Liver (tissue), 9 donors: ENCODE results near the gene TASOR2. TPM values are rescaled to one million over a fixed set of nuclear protein-coding genes. Genes with fewer than 3 reads are reported as not detected.
A peak's percentile ranks its signal among the peaks of the same experiment; 100 is the strongest.

Experiments used
- DNase-seq: peaks from one replicate; pipeline ENCODE4 v3.0.0-alpha.2; 2017; ENCODE audit warnings: low spot score
- H3K27ac ChIP-seq, 2 donors: one replicate each; pipeline ENCODE4 v1.7.0; 2013; ENCODE audit warnings: inconsistent platforms in 2 of 2, low read length in 2 of 2, control low read depth in 1 of 2, low read depth in 1 of 2, mild to moderate bottlenecking in 1 of 2
- H3K27me3 ChIP-seq, 4 donors: one replicate each; pipeline versions ENCODE4 v1.6.1 to v1.7.0; 2013; ENCODE audit warnings: low read length in 3 of 4, inconsistent platforms in 1 of 4, mild to moderate bottlenecking in 1 of 4, moderate library complexity in 1 of 4; ENCODE audit not compliant: control insufficient read depth in 4 of 4, insufficient read depth in 4 of 4
- H3K36me3 ChIP-seq, 4 donors: one replicate each; pipeline versions ENCODE4 v1.6.1 to v1.7.0; 2013; ENCODE audit warnings: low read length in 3 of 4, mild to moderate bottlenecking in 3 of 4, low read depth in 1 of 4, moderate library complexity in 1 of 4; ENCODE audit not compliant: control insufficient read depth in 4 of 4, insufficient read depth in 3 of 4
- H3K4me1 ChIP-seq, 4 donors: one replicate each; pipeline versions ENCODE4 v1.6.1 to v1.7.0; 2013; ENCODE audit warnings: low read length in 3 of 4, mild to moderate bottlenecking in 3 of 4, moderate library complexity in 1 of 4; ENCODE audit not compliant: control insufficient read depth in 4 of 4, insufficient read depth in 4 of 4
- H3K4me3 ChIP-seq, 3 donors: one replicate each; pipeline versions ENCODE4 v1.6.1 to v1.7.0; 2013; ENCODE audit warnings: low read length in 3 of 3, control low read depth in 1 of 3, low read depth in 1 of 3, mild to moderate bottlenecking in 1 of 3
- H3K9ac ChIP-seq, 2 donors: one replicate each; pipeline ENCODE4 v1.7.0; 2013; ENCODE audit warnings: low read length in 2 of 2, mild to moderate bottlenecking in 2 of 2, moderate library complexity in 2 of 2, control low read depth in 1 of 2, low read depth in 1 of 2
- H3K9me3 ChIP-seq, 4 donors: one replicate each; pipeline versions ENCODE4 v1.6.1 to v1.7.0; 2013; ENCODE audit warnings: low read length in 3 of 4; ENCODE audit not compliant: control insufficient read depth in 4 of 4
- ATF3 ChIP-seq: IDR thresholded peaks from 2 replicates; pipeline ENCODE4 v1.6.1; 2016; ENCODE audit warnings: antibody characterized with exemption
- CTCF ChIP-seq: fragments of 150-350 bp; IDR thresholded peaks from 2 replicates; pipeline ENCODE4 v1.5.1; 2017; ENCODE audit warnings: improper control_type of control experiment, low read depth, low read length; ENCODE audit not compliant: missing input control
- EGR1 ChIP-seq, 2 donors: IDR thresholded peaks; 2 replicates each; pipeline ENCODE4 v1.6.1; 2016 to 2018; ENCODE audit warnings: antibody characterized with exemption in 2 of 2, low read depth in 2 of 2
- GABPA ChIP-seq, 2 donors: IDR thresholded peaks in 1 of 2; conservative IDR thresholded peaks in 1 of 2; 2 replicates each; pipeline ENCODE4 v1.6.1; 2016; ENCODE audit warnings: antibody characterized with exemption in 2 of 2, mild to moderate bottlenecking in 1 of 2, moderate library complexity in 1 of 2
- JUND ChIP-seq, 2 donors: IDR thresholded peaks; 2 replicates each; pipeline ENCODE4 v1.6.1; 2016; ENCODE audit warnings: antibody characterized with exemption in 2 of 2
- NR2F2 ChIP-seq: IDR thresholded peaks from 2 replicates; pipeline ENCODE4 v1.6.1; 2016; ENCODE audit warnings: antibody characterized with exemption
- RAD21 ChIP-seq, 2 donors: IDR thresholded peaks; 2 replicates each; pipeline ENCODE4 v1.6.1; 2016; ENCODE audit warnings: antibody characterized with exemption in 2 of 2, mild to moderate bottlenecking in 2 of 2
- REST ChIP-seq: IDR thresholded peaks from 2 replicates; pipeline ENCODE4 v1.6.1; 2016; ENCODE audit warnings: antibody characterized with exemption, mild to moderate bottlenecking
- RXRA ChIP-seq, 2 donors: IDR thresholded peaks; 2 replicates each; pipeline ENCODE4 v1.6.1; 2017 to 2018; ENCODE audit warnings: antibody characterized with exemption in 2 of 2, mild to moderate bottlenecking in 1 of 2
- SP1 ChIP-seq: IDR thresholded peaks from 2 replicates; pipeline ENCODE4 v1.6.1; 2018; ENCODE audit warnings: antibody characterized with exemption, mild to moderate bottlenecking
- TAF1 ChIP-seq: conservative IDR thresholded peaks from 2 replicates; pipeline ENCODE4 v1.6.1; 2016; ENCODE audit warnings: antibody characterized with exemption, mild to moderate bottlenecking
- YY1 ChIP-seq: IDR thresholded peaks from 2 replicates; pipeline ENCODE4 v1.6.1; 2016; ENCODE audit warnings: antibody characterized with exemption, mild to moderate bottlenecking
- ZBTB33 ChIP-seq: IDR thresholded peaks from 2 replicates; pipeline ENCODE4 v1.6.1; 2016; ENCODE audit warnings: antibody characterized with exemption
- WGBS: extraction: QIAGEN DNeasy Blood & Tissue Kit; methylation state at CpG from one replicate; pipeline ENCODE4 v1.1.7; 2013; 5-methylcytosine and 5-hydroxymethylcytosine counted together
- polyA plus RNA-seq, 2 donors: library from polyadenylated mRNA; stranded (reverse) in 1 of 2; unstranded in 1 of 2; fragments of 200-250 nt in 1 of 2; fragments of >200 nt in 1 of 2; fragmentation: Nextera tagmentation in 1 of 2; extraction: Ambion mirVana in 1 of 2; gene quantifications; one replicate each; pipeline versions ENCODE4 v1.2.1 to v1.2.3, GENCODE V29; 2013 to 2015
- total RNA-seq, 2 donors: library from RNA; depleted of rRNA; stranded (reverse); fragments of >200 nt; gene quantifications; one replicate each; pipeline ENCODE4 v1.2.3, GENCODE V29; 2014
- donor health status: healthy.
- donor health status: healthy.
- donor health status: healthy.
- donor health status: healthy.
- donor health status: healthy.

The TASOR2 gene
- total and polyA plus RNA-seq, 4 donors: 7.6 to 40.3 (median 14.2) TPM

- Histone ChIP-seq H3K27me3 (no peaks in the 10 kb centered on the region), H3K4me3 (no peak overlapping the region), H3K9ac (no peak overlapping the region), H3K27ac (no peak overlapping the region), H3K9me3 (no peaks in the 10 kb centered on the region), H3K4me1 (peaks cover 3 to 20% (median 12%) of the 10 kb centered on the region in 4 donors), H3K36me3 (peaks cover 0 to 1% (median 0%) of the 10 kb centered on the region in 4 donors)
- no peak for DNase-seq
- 80% methylated on average over 3 of the region's 3 CpGs for WGBS
- TF ChIP-seq CTCF: no peak
- TF ChIP-seq GABPA (IDR thresholded peaks at IDR 0.05 in 1 of 2, conservative IDR thresholded peaks at IDR 0.05 in 1 of 2): no peak
- no peak for TF ChIP-seq RAD21 (IDR thresholded peaks at IDR 0.05)
- TF ChIP-seq RXRA (IDR thresholded peaks at IDR 0.05): no peak
- no peak for TF ChIP-seq JUND (IDR thresholded peaks at IDR 0.05)
- no peak for TF ChIP-seq NR2F2
- no peak for TF ChIP-seq ZBTB33
Observed at GRCh38 chr10:5683065-5683464, 1.6 kb upstream of the TASOR2 start.

GRCh38 chr10:5684971-5685763, 529 bp downstream of the TASOR2 start:
- TF ChIP-seq CTCF (peak; percentile 31), RXRA (IDR thresholded peaks at IDR 0.05) (no peak), YY1 (no peak), REST (no peak), EGR1 (IDR thresholded peaks at IDR 0.05; ENCODE audit: low read depth in 2 of 2) (no peak), TAF1 (no peak), RAD21 (IDR thresholded peaks at IDR 0.05) (peak; percentile 67 to 74), ZBTB33 (no peak), ATF3 (no peak), SP1 (no peak), NR2F2 (no peak)
- under 1% methylated on average over 77 of the region's 77 CpGs for WGBS
- H3K9me3 ChIP-seq: no peaks in the 10 kb centered on the region
- H3K27me3 ChIP-seq: no peaks in the 10 kb centered on the region
- peaks cover 3 to 20% (median 12%) of the 10 kb centered on the region in 4 donors for H3K4me1 ChIP-seq
- peaks cover 0 to 5% (median under 1%) of the 10 kb centered on the region in 4 donors for H3K36me3 ChIP-seq
- H3K27ac ChIP-seq: peak overlapping the region; percentile 83 to 90
- peak; percentile 67 for DNase-seq
- H3K4me3 ChIP-seq: peak overlapping the region; percentile 87 to 98 (median 97)
- H3K9ac ChIP-seq: peak overlapping the region; percentile 87 to 89
